Spleen (tissue), 11 donors: ENCODE results near the gene PNMA6E. TPM values are rescaled to one million over a fixed set of nuclear protein-coding genes. Genes with fewer than 3 reads are reported as not detected.

Experiments used
- DNase-seq: peaks from one replicate; pipeline ENCODE4 v3.0.0-alpha.2; 2020
- H3K27ac ChIP-seq, 8 donors: fragments of 200-600 bp; sonication (generic) in 7 of 8; 1 replicate in 4 of 8; 2 replicates in 4 of 8; pipeline versions ENCODE4 v1.5.0 to v1.8.0; 2016 to 2021; ENCODE audit warnings: inconsistent platforms in 4 of 8, mild to moderate bottlenecking in 4 of 8, moderate library complexity in 1 of 8
- H3K27me3 ChIP-seq, 7 donors: fragments of 200-600 bp; sonication (generic) in 6 of 7; replicated peaks in 1 of 7; 1 replicate in 4 of 7; 2 replicates in 3 of 7; pipeline versions ENCODE4 v1.5.0 to v1.8.0; 2016 to 2021; ENCODE audit warnings: inconsistent platforms in 3 of 7, mild to moderate bottlenecking in 1 of 7
- H3K36me3 ChIP-seq, 6 donors: fragments of 200-600 bp; sonication (generic) in 5 of 6; 1 replicate in 4 of 6; 2 replicates in 2 of 6; pipeline versions ENCODE4 v1.5.0 to v1.8.0; 2016 to 2021; ENCODE audit warnings: inconsistent platforms in 2 of 6
- H3K4me1 ChIP-seq, 6 donors: fragments of 200-600 bp; sonication (generic) in 5 of 6; 1 replicate in 3 of 6; 2 replicates in 3 of 6; pipeline versions ENCODE4 v1.5.0 to v1.8.0; 2016 to 2021; ENCODE audit warnings: inconsistent platforms in 3 of 6
- H3K4me3 ChIP-seq, 8 donors: fragments of 200-600 bp; sonication (generic) in 7 of 8; 1 replicate in 4 of 8; 2 replicates in 4 of 8; pipeline versions ENCODE4 v1.5.0 to v1.8.0; 2016 to 2021; ENCODE audit warnings: inconsistent platforms in 4 of 8, mild to moderate bottlenecking in 4 of 8, moderate library complexity in 2 of 8
- H3K9me3 ChIP-seq, 8 donors: fragments of 200-600 bp; sonication (generic) in 7 of 8; 1 replicate in 4 of 8; 2 replicates in 4 of 8; pipeline versions ENCODE4 v1.5.0 to v1.8.0; 2016 to 2021; ENCODE audit warnings: inconsistent platforms in 4 of 8
- CTCF ChIP-seq, 11 experiments: fragments of 200-600 bp in 7 of 11; fragments of 450-650 bp in 4 of 11; sonication (generic) in 4 of 11; IDR thresholded peaks in 8 of 11; conservative IDR thresholded peaks in 3 of 11; 1 replicate in 7 of 11; 2 replicates in 4 of 11; pipeline versions ENCODE4 v1.4.0 to v1.8.0; 2016 to 2021; ENCODE audit warnings: antibody characterized with exemption in 11 of 11, inconsistent platforms in 4 of 11, mild to moderate bottlenecking in 1 of 11
- POLR2A ChIP-seq, 3 donors: fragments of 450-650 bp; IDR thresholded peaks; one replicate each; pipeline ENCODE4 v1.5.1; 2017; ENCODE audit warnings: antibody characterized with exemption in 3 of 3, mild to moderate bottlenecking in 1 of 3
- POLR2AphosphoS5 ChIP-seq, 3 donors: sonication (generic); formaldehyde crosslinking; IDR thresholded peaks; one replicate each; pipeline ENCODE4 v1.5.1; 2017; ENCODE audit warnings: antibody characterized with exemption in 3 of 3
- WGBS, 5 donors: extraction: QIAGEN DNeasy Blood & Tissue Kit in 3 of 5; methylation state at CpG; one replicate each; pipeline versions ENCODE4 v1.1.5 to v1.1.7; 2013 to 2018; 5-methylcytosine and 5-hydroxymethylcytosine counted together
- intact Hi-C: fragments of 100-400 bp; cut with DNase I; formaldehyde crosslinking; loops from one replicate; pipeline ENCODE4 v1.15.0; 2023; ENCODE audit warnings: low total_unique reads
- polyA plus RNA-seq, 3 donors: library from polyadenylated mRNA; stranded (reverse); fragments of 200-250 nt; gene quantifications; one replicate each; pipeline ENCODE4 v1.2.1, GENCODE V29; 2013
- total RNA-seq, 7 donors: library from RNA; depleted of rRNA in 3 of 7; stranded (reverse); fragments of >200 nt in 3 of 7; fragmentation: NEBNext Ultra II Directional in 4 of 7; extraction: Animal tissue kit (Norgen Biotek cat#: 25700) in 4 of 7; gene quantifications; one replicate each; pipeline versions ENCODE4 v1.1.0 to v1.2.1, GENCODE V29; 2016 to 2021
- donor health status: healthy with polysubstance abuse.
- donor health status: DM: no; HTN: no; CAD: no; lungs with moderate emphysema.
- donor health status: DM: no; HTN: no; CAD: no.
- donor health status: Bipolar disorder and iron deficiency.
- donor health status: healthy.
- donor health status: DM: no; HTN: no; CAD: no.
- donor health status: DM: yes; HTN: yes; CAD: no.

The PNMA6E gene
- total and polyA plus RNA-seq, 10 donors, result not detected

DNA sequence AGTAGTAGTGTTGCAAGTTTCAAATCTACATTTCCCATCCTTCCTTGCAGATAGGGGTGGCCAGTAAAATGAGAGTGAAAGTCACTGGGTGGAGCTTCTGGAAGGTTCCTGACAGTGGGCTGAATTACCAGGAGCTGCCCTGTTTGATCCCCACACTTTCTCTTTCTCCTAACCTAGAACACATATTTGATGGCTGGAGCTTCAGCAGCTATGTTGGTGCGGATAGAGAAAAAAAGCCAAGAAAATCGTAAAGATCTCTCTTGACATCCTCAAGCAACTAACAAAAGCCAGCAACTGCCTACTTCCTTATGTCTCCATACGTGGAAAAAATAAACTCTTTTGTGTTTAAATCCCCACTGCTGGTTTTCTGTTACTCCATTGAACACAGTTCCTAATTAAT lies 35.0 kb downstream of the PNMA6E start:
- intact Hi-C loops, result no loop called here
- Histone ChIP-seq H3K4me3 (no peak overlapping the region), H3K9me3 (no peaks in the 10 kb centered on the region), H3K27me3 (peaks cover 0 to 9% (median 2%) of the 10 kb centered on the region in 7 donors), H3K36me3 (no peaks in the 10 kb centered on the region), H3K4me1 (no peaks in the 10 kb centered on the region), H3K27ac (no peak overlapping the region)
- no peak for DNase-seq
- TF ChIP-seq CTCF (IDR thresholded peaks at IDR 0.05 in 8 of 11, conservative IDR thresholded peaks at IDR 0.05 in 3 of 11), result no peak
- no peak for TF ChIP-seq POLR2A (IDR thresholded peaks at IDR 0.05)
- TF ChIP-seq POLR2AphosphoS5 (IDR thresholded peaks at IDR 0.05), result no peak
- 79 to 93% (median 84%) methylated on average over 3 of the region's 3 CpGs for WGBS, 5 donors

- DNase-seq, result no peak
- 65 to 88% (median 77%) methylated on average over 4 of the region's 4 CpGs for WGBS, 5 donors
Measured at GRCh38 chrX:153365670-153366069, 35.5 kb downstream of the PNMA6E start.

GRCh38 chrX:153361781-153362397 lies 39.3 kb downstream of the PNMA6E start:
- intact Hi-C loops, result no loop called here
- Histone ChIP-seq H3K9me3 (peaks cover 0 to 28% (median 16%) of the 10 kb centered on the region in 8 donors), H3K4me3 (no peak overlapping the region), H3K27me3 (peaks cover 0 to 3% (median 0%) of the 10 kb centered on the region in 7 donors), H3K36me3 (no peaks in the 10 kb centered on the region), H3K27ac (no peak overlapping the region), H3K4me1 (no peaks in the 10 kb centered on the region)
- DNase-seq, result no peak
- WGBS, 5 donors, result 26 to 90% (median 54%) methylated on average over 2 of the region's 2 CpGs
- TF ChIP-seq CTCF (IDR thresholded peaks at IDR 0.05 in 8 of 11, conservative IDR thresholded peaks at IDR 0.05 in 3 of 11) (no peak), POLR2AphosphoS5 (IDR thresholded peaks at IDR 0.05) (no peak)

More at GRCh38 chrX:153365670-153366069, 35.5 kb downstream of the PNMA6E start:
- no peaks in the 10 kb centered on the region for H3K36me3 ChIP-seq
- intact Hi-C loops, result no loop called here
- no peaks in the 10 kb centered on the region for H3K9me3 ChIP-seq
- H3K4me1 ChIP-seq, result no peaks in the 10 kb centered on the region
- H3K27ac ChIP-seq, result no peak overlapping the region
- TF ChIP-seq POLR2A (IDR thresholded peaks at IDR 0.05) (no peak), CTCF (IDR thresholded peaks at IDR 0.05 in 8 of 11, conservative IDR thresholded peaks at IDR 0.05 in 3 of 11) (no peak), POLR2AphosphoS5 (IDR thresholded peaks at IDR 0.05) (no peak)
- no peak overlapping the region for H3K4me3 ChIP-seq
- peaks cover 0 to 6% (median 2%) of the 10 kb centered on the region in 7 donors for H3K27me3 ChIP-seq

DNA sequence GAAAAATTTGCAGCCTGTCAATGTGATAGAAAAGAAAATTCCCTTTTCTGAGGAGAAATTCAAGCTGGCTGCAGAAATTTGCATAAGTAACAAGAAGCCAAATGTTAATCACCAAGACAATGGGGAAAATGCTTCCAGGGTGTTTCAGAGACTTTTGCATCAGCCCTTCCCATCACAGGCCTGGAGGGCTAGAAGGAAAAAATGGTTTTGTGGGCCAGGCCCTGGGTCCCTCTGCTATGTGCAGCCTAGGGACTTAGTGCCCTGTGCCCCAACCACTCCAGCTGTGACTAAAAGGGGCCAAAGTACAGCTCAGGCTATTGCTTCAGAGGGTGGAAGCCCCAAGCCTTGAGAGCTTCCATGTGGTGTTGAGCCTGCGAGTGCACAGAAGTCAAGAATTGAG lies 43.3 kb downstream of the PNMA6E start:
- no peak overlapping the region for H3K27ac ChIP-seq
- no peak for TF ChIP-seq POLR2AphosphoS5 (IDR thresholded peaks at IDR 0.05)
- no peak for TF ChIP-seq CTCF (IDR thresholded peaks at IDR 0.05 in 8 of 11, conservative IDR thresholded peaks at IDR 0.05 in 3 of 11)
- TF ChIP-seq POLR2A (IDR thresholded peaks at IDR 0.05), result no peak
- DNase-seq, result no peak
- 73 to 90% (median 87%) methylated on average over 1 of the region's 1 CpG; no CpG with 5 or more reads in 1 of the 5 donors for WGBS, 5 donors
- no peaks in the 10 kb centered on the region for H3K4me1 ChIP-seq
- intact Hi-C loops, result no loop called here
- H3K36me3 ChIP-seq, result no peaks in the 10 kb centered on the region
- no peaks in the 10 kb centered on the region for H3K27me3 ChIP-seq
- H3K4me3 ChIP-seq, result no peak overlapping the region
- peaks cover 0 to 38% (median 16%) of the 10 kb centered on the region in 8 donors for H3K9me3 ChIP-seq
